ENCODE measurements around the gene CDH15. TPM values are rescaled to one million over a fixed set of nuclear protein-coding genes. Genes with fewer than 3 reads are reported as not detected.

Gene CDH15
- total and polyA plus RNA-seq, 2 of the 13 experiments (the other 11 are each of a cell fraction or from before 2014, with no cell fraction given) = 0.74 to 2.2 TPM

GRCh38 chr16:89184933-89185794 is 13.6 kb downstream of the CDH15 start:
- Histone ChIP-seq H3K36me3 (replicated peaks in 1 of 2; ENCODE audit: control insufficient read depth in 1 of 2, insufficient read depth in 2 of 2, low read length in 2 of 2) (no peaks in the 10 kb centered on the region), H3K4me3 (replicated peaks in 1 of 3; ENCODE audit: insufficient read depth in 1 of 3, low read depth in 2 of 3, low read length in 3 of 3) (no peak overlapping the region), H2AFZ (ENCODE audit: low read length) (no peak overlapping the region), H3K4me1 (ENCODE audit: insufficient read depth, low read length) (peaks cover 36% of the 10 kb centered on the region), H3K4me2 (ENCODE audit: low read depth, low read length) (no peak overlapping the region), H3K9ac (ENCODE audit: insufficient read depth, low read depth, low read length) (no peak overlapping the region), H3K27ac (ENCODE audit: extremely low read length, insufficient read depth, low read length) (no peak overlapping the region), H3K27me3 (ENCODE audit: control insufficient read depth in 1 of 2, insufficient read depth in 2 of 2, low read length in 2 of 2) (peaks cover 4 to 38% of the 10 kb centered on the region in 2 experiments), H3K79me2 (ENCODE audit: insufficient read depth, low read length) (no peaks in the 10 kb centered on the region), H3K9me3 (ENCODE audit: low read length) (no peaks in the 10 kb centered on the region), H4K20me1 (ENCODE audit: insufficient read depth, low read length) (peaks cover 37% of the 10 kb centered on the region)
- DNase-seq (ENCODE audit: low spot score) = no peak
- POLR2A ChIA-PET = interaction anchor here (1.3 to 1.4 kb wide), 2 partner anchors 11 to 14 kb away, joined by 3 to 5 read pairs; partner anchors contain the start of gene CDH15
- in situ Hi-C loops (cut with HindIII; ENCODE audit: extremely low pct_ligation_motif_present, low pct_unique_long_range_greater_than_20kb) = no loop called here
- CTCF ChIA-PET (ENCODE audit: low intra/inter-chr PET ratio, low total read pairs) = interaction anchor here (1.8 kb wide), 1 partner anchor 31 kb away, joined by 6 read pairs; no protein-coding TSS in a partner anchor
- intact Hi-C loops (cut with micrococcal nuclease; ENCODE audit: unreplicated experiment) = loop anchor here (2.0 kb wide), 1 partner anchor 16 kb away; the partner anchor contains the start of gene SLC22A31
- ATAC-seq = peak; percentile 54
- BruUV-seq (replicated peaks) = no TSS peak
- WGBS (ENCODE audit: low lambda C conversion rate) = 14% methylated on average over 17 of the region's 48 CpGs
- FAIRE-seq = no peak
- TF ChIP-seq ZBTB40 (IDR thresholded peaks at IDR 0.05) (no peak), ZBTB40 (CRISPR knock-in tag; IDR thresholded peaks at IDR 0.05) (0 out of 2 replicates have a peak, but pooled peaks have one; percentile 27), ZFX (CRISPR knock-in tag; IDR thresholded peaks at IDR 0.05; ENCODE audit: low read depth) (peak; percentile 1; the same call in 1 of the 2 replicates), ARHGAP35 (CRISPR knock-in tag; IDR thresholded peaks at IDR 0.05; ENCODE audit: borderline replicate concordance) (0 out of 2 replicates have a peak, but pooled peaks have one; percentile 32), ZNF121 (CRISPR knock-in tag; IDR thresholded peaks at IDR 0.05) (no peak), AGO2 (optimal IDR thresholded peaks at IDR 0.05; ENCODE audit: low read depth, low read length) (peak; percentile 51), CSRNP1 (CRISPR knock-in tag; IDR thresholded peaks at IDR 0.05) (0 out of 2 replicates have a peak, but pooled peaks have one; percentile 15), AGO1 (IDR thresholded peaks at IDR 0.05; ENCODE audit: low read depth, low read length, poor library complexity, severe bottlenecking) (peak; percentile 64), PITX1 (CRISPR knock-in tag; IDR thresholded peaks at IDR 0.05) (peak; percentile 32; the same call in 1 of the 2 replicates), NR2C2 (CRISPR knock-in tag; IDR thresholded peaks at IDR 0.05; ENCODE audit: borderline replicate concordance) (no peak), ZNF326 (CRISPR knock-in tag; IDR thresholded peaks at IDR 0.05; ENCODE audit: borderline replicate concordance) (peak; percentile 91), JUN (CRISPR knock-in tag; IDR thresholded peaks at IDR 0.05) (0 out of 2 replicates have a peak, but pooled peaks have one; percentile 10)
